ENCODE measurements around the gene AEN. TPM values are rescaled to one million over a fixed set of nuclear protein-coding genes. Genes with fewer than 3 reads are reported as not detected.

AEN gene
- total RNA-seq, 1 experiment from 2014 or later: 183 TPM

GRCh38 chr15:88646088-88646405 lies 24.9 kb downstream of the AEN start (continued):
- TF ChIP-seq NR2C2 (CRISPR knock-in tag; IDR thresholded peaks at IDR 0.05) (no peak), ZNF423 (CRISPR knock-in tag; IDR thresholded peaks at IDR 0.05) (no peak), TEAD4 (CRISPR knock-in tag; IDR thresholded peaks at IDR 0.05) (no peak), SMAD4 (CRISPR knock-in tag; IDR thresholded peaks at IDR 0.05) (no peak), ARID4B (CRISPR knock-in tag; IDR thresholded peaks at IDR 0.05; ENCODE audit: borderline replicate concordance) (no peak), GABPB1 (CRISPR knock-in tag; IDR thresholded peaks at IDR 0.05) (no peak)
- TF ChIP-seq, protein P1, sequence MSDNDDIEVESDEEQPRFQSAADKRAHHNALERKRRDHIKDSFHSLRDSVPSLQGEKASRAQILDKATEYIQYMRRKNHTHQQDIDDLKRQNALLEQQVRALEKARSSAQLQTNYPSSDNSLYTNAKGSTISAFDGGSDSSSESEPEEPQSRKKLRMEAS (CRISPR knock-in tag; IDR thresholded peaks at IDR 0.05): no peak

DNA sequence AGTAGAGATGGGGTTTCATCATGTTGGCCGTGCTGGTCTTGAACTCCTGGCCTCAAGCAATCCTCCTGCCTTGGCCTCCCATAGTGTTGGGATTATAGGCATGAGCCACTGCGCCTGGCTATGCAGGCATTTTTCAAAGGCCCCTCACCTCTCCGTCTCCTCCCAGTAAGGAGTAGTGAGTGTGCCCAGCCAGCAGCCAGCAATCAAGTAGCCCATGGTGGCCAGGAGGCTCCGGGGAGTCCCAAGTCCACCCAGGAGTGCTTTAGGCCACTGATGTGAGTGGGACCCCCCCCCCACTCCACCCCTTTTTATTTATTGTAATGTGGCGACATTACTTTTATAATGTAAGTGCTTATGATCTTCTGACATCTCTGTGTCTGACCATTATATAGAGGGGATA lies 25.8 kb downstream of the AEN start:
- ChIA-PET POLR2A (interaction anchor here (1.0 kb wide), 1 partner anchor 10 kb away, joined by 3 read pairs; no protein-coding TSS in a partner anchor), CTCF (interaction anchor here (1.0 to 1.6 kb wide), 2 partner anchors 9 to 11 kb away, joined by 5 to 7 read pairs; partner anchors contain the start of gene ISG20)
- no peaks in the 10 kb centered on the region for H3K9me3 Mint-ChIP-seq
- ATAC-seq (no peak), DNase-seq (ENCODE audit: low spot score) (no peak)
- TF ChIP-seq, protein P2, sequence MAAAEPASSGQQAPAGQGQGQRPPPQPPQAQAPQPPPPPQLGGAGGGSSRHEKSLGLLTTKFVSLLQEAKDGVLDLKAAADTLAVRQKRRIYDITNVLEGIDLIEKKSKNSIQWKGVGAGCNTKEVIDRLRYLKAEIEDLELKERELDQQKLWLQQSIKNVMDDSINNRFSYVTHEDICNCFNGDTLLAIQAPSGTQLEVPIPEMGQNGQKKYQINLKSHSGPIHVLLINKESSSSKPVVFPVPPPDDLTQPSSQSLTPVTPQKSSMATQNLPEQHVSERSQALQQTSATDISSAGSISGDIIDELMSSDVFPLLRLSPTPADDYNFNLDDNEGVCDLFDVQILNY (CRISPR knock-in tag; IDR thresholded peaks at IDR 0.05): no peak
- TF ChIP-seq, protein P3, sequence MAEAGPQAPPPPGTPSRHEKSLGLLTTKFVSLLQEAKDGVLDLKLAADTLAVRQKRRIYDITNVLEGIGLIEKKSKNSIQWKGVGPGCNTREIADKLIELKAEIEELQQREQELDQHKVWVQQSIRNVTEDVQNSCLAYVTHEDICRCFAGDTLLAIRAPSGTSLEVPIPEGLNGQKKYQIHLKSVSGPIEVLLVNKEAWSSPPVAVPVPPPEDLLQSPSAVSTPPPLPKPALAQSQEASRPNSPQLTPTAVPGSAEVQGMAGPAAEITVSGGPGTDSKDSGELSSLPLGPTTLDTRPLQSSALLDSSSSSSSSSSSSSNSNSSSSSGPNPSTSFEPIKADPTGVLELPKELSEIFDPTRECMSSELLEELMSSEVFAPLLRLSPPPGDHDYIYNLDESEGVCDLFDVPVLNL (CRISPR knock-in tag; IDR thresholded peaks at IDR 0.05; ENCODE audit: borderline replicate concordance, low read depth): no peak
- TF ChIP-seq MXD4 (CRISPR knock-in tag; IDR thresholded peaks at IDR 0.05; ENCODE audit: borderline replicate concordance) (no peak), SOX15 (CRISPR knock-in tag; IDR thresholded peaks at IDR 0.05) (no peak), ATF3 (CRISPR knock-in tag; conservative IDR thresholded peaks at IDR 0.05) (no peak), CTCF (IDR thresholded peaks at IDR 0.05) (no peak), TP53 (CRISPR knock-in tag; IDR thresholded peaks at IDR 0.05) (no peak)
- TF ChIP-seq, protein P4, sequence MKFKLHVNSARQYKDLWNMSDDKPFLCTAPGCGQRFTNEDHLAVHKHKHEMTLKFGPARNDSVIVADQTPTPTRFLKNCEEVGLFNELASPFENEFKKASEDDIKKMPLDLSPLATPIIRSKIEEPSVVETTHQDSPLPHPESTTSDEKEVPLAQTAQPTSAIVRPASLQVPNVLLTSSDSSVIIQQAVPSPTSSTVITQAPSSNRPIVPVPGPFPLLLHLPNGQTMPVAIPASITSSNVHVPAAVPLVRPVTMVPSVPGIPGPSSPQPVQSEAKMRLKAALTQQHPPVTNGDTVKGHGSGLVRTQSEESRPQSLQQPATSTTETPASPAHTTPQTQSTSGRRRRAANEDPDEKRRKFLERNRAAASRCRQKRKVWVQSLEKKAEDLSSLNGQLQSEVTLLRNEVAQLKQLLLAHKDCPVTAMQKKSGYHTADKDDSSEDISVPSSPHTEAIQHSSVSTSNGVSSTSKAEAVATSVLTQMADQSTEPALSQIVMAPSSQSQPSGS (CRISPR knock-in tag; IDR thresholded peaks at IDR 0.05; ENCODE audit: borderline replicate concordance, low read depth): no peak
- TF ChIP-seq, protein P5, sequence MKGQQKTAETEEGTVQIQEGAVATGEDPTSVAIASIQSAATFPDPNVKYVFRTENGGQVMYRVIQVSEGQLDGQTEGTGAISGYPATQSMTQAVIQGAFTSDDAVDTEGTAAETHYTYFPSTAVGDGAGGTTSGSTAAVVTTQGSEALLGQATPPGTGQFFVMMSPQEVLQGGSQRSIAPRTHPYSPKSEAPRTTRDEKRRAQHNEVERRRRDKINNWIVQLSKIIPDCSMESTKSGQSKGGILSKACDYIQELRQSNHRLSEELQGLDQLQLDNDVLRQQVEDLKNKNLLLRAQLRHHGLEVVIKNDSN (CRISPR knock-in tag; IDR thresholded peaks at IDR 0.05): no peak
- H3K4me1 Mint-ChIP-seq: peaks cover 9% of the 10 kb centered on the region
- H3K36me3 Mint-ChIP-seq: no peaks in the 10 kb centered on the region
- H3K27ac Mint-ChIP-seq: no peak overlapping the region
- no peak overlapping the region for H3K4me3 Mint-ChIP-seq
- H3K27me3 Mint-ChIP-seq (ENCODE audit: low read depth): no peaks in the 10 kb centered on the region
